HG03045 (cell line): Measurements from ENCODE around the gene UNC5B.
"Not testable (repeated sequence)": the region's sequence is repeated elsewhere in the genome, so short reads cannot be mapped to it uniquely, and the experiment has no call there.

Experiments
- ATAC-seq: cut with Tn5 transposase; IDR thresholded peaks from one replicate; pipeline ENCODE4 v1.9.1; 2021; ENCODE audit warnings: mild to moderate bottlenecking, moderate library complexity; ENCODE audit not compliant: unreplicated experiment

The UNC5B gene

DNA sequence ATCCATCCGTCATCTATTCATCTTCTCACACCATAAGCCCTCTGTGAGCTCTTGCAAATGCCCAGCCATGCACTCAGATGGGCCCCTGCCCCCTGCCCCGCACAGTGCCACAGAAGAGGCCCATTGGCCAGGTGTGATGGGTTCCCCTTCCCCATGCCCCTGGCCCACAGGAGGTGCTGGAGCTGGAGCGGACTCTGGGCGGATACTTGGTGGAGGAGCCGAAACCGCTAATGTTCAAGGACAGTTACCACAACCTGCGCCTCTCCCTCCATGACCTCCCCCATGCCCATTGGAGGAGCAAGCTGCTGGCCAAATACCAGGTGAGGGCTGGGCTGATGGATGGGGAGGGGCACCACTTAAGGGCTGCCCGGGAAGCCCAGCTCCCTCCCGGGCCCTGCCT is 83.3 kb downstream of the UNC5B start:
- no peak for ATAC-seq

DNA sequence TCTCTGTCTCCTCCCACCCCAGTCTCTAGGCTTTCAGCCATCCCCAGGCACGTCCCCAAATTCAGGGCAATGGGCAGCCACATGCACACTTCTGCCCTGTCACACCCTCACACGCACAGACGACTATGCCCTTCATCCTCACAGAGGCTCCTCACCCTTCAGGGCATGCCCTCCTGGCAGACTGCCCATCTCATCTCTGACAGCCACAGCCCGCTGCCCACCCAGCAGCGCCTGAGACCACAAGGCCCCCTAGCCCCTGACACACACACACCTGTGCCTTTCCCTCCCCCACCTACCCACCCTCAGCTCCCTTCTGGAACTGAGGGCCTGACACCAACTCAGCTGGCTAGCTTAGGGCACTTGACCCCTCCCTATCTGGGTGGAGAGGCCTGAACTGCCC is 83.7 kb downstream of the UNC5B start:
- no peak for ATAC-seq

DNA sequence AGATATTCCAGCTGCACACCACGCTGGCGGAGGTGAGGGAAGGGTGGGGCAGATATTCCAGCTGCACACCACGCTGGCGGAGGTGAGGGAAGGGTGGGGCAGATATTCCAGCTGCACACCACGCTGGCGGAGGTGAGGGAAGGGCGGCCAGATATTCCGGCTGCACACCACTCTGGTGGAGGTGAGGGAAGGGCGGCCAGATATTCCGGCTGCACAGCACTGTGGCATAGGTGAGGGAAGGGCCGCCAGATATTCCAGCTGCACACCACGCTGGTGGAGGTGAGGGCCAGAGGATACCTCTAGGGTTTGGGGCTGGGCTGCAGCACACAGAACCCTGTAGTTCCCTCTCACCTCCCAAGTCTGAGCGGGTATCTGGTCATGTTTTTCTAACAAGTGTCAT is 84.4 kb downstream of the UNC5B start:
- not testable (repeated sequence) for ATAC-seq

DNA sequence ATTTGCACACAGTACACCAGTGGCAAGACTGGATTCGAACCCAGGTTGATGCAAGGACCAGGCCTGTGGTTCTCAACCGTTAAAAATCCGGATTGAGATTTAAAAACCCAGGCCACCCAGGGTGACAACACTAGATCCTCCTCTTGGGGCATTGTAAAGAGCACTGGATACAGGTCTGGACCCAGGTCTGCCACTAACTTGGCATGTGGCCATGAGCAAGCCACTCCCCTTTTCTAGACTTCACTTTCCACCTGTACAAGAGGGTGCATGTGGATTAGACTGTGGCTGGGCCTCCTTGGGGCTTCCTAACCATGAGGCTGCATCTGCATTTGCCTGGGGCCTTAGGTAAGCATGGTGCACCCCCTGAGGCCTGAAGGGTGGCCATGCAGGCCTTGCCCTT is 85.0 kb downstream of the UNC5B start:
- ATAC-seq, result no peak

DNA sequence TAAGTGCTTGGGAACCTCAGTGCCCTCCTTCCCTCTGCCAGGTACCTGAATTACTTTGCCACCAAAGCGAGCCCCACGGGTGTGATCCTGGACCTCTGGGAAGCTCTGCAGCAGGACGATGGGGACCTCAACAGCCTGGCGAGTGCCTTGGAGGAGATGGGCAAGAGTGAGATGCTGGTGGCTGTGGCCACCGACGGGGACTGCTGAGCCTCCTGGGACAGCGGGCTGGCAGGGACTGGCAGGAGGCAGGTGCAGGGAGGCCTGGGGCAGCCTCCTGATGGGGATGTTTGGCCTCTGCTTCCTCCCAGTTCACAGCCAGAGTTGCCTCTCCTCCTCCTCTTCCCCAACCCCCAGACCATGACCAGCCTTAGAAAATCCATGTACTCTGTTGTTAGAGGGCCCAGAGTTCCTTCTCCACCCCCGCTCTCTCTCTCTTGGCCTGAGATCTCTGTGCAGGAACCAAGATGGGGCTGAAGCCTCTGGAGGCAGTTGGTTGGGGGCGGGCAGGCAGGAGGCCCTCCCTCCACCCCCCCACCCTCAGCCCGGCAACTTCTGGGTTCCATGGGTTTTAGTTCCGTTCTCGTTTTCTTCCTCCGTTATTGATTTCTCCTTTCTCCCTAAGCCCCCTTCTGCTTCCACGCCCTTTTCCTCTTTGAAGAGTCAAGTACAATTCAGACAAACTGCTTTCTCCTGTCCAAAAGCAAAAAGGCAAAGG is 86.9 kb downstream of the UNC5B start:
- ATAC-seq, result no peak

DNA sequence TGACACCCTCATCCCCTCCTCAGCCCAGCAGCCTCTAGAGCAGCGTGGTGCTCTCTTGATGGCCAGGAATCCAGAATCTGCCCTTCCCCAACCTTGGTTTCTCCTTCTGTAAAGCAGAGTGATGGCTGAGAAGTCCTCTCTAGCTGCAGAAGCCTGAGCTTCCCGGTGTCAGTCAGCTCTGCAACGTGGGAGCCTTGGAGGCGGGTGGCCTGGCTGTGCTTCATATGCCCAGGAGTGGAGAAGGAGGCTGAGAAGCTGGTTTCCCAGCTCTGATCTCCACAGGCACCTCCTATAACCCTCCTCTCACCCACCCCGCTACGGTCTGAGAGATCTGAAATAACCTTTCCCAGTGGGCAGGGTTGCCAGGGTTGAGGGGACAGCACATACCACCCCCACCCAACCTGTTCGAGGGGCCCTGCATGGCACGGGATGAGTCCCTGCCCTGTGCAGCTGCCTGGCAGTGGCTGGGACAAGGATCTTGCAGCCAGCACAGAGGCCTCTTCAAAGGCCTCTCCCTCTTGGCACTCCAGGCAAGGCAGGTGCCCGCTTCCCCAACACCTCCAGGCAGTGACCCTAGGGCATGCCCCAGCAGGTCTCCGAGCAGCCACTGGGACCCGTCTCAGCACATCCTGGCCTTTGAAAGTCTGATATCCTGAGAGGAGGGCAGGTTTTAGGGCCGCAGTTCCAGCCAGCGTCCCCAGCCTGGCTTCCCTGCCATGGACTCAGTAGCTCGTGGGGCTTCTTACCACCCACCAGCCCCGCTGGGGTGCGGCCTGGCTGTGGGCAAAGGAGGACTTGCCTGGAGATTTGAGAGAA is 88.4 kb downstream of the UNC5B start:
- ATAC-seq, result no peak

DNA sequence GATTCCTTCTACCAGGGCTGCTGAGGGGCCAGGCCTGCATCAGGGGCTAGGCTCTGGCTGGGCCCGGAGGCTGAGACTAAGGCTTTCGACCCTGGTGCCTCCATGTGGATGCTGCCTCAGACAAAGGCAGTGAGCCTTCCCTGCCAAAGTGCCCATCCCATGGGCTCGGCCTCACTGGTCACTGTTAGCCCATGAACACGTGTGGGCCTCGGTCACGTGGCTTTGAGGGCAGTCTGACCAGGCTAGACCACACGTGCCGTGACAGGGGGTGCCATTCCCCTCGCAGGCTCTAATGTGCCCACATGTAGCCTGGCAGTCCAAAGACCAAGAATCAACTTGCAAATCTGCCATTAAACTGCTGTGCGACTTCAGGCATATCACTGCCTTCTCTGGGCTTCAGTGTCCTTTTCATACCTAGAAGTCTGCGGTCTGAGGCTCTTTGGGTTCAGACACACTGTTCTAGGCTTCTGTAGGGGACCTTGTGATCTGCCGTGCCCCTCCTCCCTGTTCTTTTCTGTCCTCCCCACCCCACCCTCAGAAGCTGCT is 89.1 kb downstream of the UNC5B start:
- ATAC-seq, result no peak

DNA sequence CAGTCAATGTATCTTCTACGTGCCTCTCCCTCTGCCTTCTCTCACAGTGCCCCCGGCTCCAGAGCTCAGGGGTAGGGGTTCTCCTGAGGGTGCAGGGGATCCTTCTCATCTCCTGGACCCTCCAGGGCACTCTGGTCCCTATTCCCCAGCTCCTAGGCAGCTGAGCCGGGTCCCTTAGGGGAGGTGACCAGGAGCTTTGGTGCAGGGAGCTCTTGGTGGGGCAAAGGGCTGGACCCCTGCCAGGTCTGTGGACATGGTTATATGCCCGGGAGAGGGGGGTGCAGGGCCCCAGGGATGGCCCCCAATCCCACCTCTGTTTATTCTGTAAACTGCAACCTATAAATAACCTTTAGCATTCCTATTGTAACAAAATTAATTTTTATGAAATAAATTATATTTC is 90.1 kb downstream of the UNC5B start:
- ATAC-seq, result no peak

DNA sequence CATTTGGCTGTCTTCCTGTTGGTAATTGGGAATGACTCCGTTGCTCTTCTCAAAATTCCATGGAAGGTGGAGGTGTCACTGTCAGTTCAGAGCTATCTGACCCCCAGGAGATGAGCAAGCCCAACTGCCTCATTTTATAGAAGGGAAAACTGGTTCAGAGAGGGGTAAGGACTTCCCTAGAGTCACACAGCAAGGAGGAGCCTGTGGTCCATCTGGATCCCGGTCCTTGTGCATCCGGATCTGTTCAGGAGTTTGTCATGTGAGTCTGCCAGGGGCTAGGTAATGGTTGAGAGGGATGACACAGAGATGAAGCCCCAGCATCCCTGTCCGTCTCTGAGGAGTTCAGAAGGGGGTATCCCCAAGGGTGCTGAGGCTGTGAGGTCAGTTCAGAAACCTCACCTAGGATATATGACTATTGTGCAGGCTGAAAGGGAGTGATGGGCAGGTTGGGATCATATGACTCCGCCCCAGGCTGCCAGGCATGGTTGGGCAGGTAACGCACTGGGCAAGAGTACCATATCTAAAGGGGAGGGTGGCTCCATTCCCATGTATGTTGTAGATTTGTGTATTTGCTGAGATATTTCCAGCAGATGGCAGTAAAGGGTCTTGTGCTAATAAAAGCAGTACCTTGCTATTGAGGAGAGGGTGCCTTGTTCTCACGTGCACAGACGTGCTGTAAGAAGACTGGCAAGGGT is 90.7 kb downstream of the UNC5B start:
- ATAC-seq, result no peak

DNA sequence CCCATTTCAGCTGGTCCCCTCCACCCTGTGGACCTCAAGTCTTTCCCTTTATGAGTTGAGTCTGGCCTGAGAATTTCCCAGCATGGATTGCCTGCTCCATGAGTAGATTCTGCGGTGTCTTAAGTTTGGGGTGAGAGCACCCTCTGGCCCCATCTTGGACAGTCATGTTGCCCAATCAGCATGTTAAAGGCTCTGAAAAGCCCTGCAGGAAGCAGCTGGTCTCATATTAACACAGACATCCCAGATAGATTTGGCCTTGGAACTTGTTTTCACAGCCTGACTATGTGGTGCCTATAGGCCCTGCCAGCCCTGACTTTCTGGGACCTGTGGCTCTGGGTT is 91.2 kb downstream of the UNC5B start:
- ATAC-seq, result no peak

DNA sequence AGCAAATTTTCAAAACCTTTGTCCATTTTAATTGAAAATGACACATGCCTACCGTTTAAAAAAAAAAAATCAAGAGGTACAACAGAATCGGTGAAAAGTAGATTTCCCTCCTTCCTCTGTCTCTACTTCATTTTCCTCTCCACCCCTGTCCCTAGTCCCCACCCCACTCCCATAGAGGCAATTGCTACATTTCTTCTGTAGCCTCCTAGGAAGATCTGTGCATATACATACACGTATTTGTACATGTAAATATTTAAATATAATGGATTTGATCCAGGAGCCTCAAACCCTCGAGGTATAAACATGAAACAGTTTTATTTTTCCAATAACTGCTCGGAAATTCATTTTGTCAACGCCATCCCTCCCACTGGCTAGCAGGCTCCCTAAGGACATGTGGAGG is 92.5 kb downstream of the UNC5B start:
- no peak for ATAC-seq

DNA sequence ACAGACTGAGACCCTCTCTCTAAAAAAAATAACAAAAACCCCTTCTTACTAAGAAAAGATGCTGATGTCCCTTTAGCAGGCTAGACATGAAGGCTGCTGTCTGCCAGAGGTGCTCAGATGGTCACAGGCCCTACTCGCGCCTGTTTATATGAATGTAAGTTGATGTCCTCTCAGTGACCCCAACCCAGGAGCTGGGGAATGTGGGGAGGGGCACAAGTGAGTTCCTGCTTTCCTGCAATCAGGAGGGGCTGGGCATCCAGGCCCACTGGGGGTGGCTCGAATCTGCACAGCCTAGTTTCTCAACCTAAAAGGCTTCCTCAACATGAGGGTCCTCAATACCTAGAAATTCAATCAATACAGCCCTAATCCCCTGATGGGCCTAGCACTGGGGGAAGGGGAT is 94.6 kb downstream of the UNC5B start:
- ATAC-seq, result no peak

DNA sequence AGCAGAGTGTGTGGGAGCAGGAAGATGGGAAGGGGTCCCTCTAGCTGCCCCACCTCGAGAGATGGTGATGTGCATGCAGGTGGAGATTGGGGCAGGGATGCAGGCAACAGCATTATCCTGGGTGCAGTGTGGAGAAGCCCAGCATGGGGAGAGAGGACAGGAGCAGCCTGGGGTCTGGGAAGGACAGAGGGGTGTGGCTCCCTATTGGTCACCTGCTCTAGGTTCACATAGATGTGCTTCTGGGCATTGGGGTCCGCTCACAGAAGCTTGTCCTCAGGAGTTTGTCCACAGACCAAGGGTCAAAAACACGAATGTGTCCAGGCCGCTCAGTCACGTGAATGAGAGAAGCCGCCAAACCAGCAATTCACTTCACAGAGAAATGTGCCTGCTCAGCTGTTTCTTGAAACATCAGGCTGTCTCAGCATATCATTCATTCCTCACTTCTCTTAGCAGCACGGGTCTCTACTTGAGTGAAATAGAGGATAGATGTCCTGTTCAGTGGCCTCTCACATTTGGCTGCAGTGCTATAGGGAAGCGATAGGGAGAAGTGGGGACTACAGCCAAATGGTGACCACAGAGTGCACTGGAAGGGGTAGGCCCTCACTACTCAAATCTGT is 95.2 kb downstream of the UNC5B start:
- no peak for ATAC-seq

DNA sequence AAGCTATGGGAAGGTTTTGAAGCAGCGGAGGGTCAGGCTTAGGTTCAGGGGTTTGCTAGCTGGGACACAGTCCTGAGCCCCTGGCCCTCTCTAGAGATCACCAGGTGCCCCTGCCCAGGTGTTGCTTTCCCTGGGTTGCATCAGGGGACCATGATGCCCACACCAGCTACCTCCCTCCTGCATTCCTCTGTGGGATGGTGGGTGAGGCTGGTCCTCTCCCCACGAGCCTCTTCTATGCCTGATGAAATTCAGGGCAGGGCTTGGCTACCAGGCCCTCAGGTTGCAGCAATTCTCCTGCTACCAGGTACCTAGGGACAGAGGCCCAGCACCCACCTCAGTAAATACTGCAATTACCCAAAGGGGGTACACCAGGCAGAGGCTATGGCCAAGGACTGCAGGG is 95.9 kb downstream of the UNC5B start:
- no peak for ATAC-seq

DNA sequence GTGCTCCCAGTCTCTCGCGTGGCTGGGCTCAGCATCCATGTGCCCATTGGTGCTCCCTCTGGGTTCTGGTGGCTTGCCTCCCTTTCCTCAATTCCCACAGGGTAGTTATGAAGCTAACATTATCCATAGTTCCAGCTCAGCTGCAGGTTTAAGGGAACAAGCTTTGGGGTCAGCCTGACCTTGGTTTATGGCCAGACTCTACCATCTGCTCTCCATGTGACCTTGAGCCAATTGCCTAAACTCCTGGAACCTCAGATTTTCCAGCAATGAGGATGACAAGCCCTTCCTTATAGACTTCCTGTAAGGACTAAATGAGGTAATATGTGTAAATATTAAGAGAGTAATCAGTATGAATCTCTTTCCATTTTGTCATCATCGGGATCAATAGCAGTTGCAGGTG is 96.6 kb downstream of the UNC5B start:
- no peak for ATAC-seq

DNA sequence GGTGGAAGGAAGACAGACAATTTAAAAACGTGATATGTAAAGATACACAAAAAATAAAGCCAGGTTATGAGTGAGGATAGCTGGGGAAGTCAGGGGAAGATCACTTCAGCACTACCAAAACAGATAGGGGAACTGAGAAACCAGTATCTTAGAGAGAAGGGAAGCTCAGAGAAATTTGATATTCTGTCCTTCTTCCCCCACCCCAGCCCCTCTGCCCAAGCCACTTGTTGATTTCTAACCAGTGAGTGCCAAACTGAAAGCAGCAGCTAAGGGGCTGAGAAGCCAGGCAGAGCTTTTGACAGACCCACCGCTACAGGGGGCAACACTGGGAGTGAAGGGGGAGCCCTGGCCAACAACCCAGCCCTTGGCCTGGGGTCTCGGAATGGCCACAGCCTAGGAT is 97.5 kb downstream of the UNC5B start:
- no peak for ATAC-seq

DNA sequence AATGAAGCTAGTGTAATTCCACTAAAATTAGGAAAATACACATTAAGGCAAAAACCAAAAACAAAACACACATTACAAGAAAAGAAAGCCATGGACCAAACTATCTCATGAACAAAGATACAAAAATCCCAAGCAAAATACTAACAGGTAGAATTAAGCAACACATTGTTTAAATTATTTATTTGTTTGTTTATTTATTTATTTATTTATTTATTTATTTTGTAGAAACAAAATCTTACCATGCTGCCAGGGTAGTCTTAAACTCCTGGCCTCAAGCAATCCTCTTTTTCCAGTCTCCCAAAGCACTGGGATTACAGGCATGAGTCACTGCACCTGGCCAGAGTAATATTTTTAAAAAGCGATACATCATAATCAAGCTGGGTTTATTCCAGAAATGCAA is 99.8 kb downstream of the UNC5B start:
- ATAC-seq, result no peak

DNA sequence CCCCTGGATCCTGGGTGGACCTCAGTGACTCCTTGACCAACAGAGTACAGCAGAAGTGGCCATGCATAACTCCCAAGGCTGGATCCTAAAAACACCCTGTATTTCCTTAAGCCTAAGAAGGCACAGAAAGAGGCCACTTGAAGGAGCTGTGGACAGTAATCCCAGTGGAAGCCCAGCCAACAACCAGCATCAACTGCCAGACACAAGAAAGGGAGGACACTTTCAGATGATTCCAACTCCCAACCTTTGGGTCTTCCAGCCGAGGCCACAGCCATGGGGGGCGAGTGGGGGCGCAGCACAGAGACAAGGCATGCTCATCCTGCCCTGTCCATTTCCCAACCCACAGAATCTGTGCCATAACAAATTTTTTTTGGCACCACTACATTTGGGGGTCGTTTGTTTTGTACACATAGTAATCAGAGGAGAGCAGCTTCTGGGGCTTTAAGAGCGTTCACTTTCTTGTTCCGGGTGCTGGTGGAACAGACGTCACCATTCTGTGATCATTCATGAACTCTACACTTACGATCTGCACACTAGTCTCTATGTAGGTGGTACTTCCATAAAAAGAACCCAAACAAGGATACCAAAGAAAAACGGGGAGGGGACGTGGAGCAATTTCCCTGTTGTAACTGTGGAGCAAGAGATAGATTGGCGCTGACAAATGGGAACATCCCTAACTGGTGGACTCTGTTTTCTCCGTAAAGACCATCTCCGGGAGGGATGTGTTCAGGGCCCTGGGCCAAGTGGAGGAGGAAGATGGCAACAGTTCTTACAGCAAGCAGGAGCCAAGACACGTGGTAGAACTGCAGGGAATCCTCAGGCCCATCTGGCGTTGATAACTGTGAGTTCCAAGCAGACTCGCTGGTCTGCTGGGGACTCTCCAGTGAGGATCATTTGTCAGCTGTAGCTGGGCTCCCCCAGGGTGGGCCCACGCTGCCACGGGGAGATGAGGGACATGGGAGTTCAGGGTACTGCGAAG is 100.7 kb downstream of the UNC5B start:
- no peak for ATAC-seq

DNA sequence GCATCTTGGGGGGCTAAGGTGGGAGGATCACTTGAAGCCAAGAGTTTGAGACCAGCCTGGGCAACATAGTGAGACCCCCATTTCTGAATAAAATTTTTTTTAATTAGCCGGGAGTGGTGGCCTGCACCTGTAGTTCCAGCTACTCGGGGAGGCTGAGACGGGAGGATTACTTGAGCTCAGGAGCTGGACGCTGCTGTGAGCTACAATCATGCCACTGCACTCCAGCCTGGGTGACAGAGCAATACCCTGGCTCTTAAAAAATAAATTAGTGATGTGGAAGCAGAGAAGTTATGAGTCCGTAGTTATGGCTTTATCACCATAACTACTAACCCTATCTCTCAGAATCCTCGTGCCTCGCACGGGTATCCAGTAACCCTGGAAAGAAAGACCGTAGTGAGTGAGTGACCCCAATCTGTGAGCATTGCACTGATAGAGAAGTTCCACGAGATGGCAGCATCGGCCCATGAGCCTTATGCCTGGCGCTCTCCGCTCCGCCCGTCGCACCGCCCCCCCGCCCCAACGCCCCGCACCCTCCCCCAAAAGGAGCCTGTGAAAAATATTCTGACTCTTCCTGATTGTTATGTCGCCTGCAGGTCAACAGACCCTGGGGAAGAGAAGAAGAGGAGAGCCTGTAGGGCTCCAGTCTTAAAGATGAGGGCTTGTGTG is 101.8 kb downstream of the UNC5B start:
- ATAC-seq, result no peak
